GM12873 (cell line): ENCODE results near the gene CUL5.

Experiments
- CTCF ChIP-seq: IDR thresholded peaks from 2 replicates; pipeline ENCODE4 v1.5.1; 2012; ENCODE audit warnings: low read depth, mild to moderate bottlenecking, moderate library complexity, low read length, control low read depth; ENCODE audit not compliant: insufficient read depth; ENCODE audit errors: missing control alignments

Gene CUL5

GRCh38 chr11:108025387-108026080 is 16.8 kb downstream of the CUL5 start:
- TF ChIP-seq CTCF = peak; percentile 50

- no peak for TF ChIP-seq CTCF
These were observed 18.4 kb downstream of the CUL5 start for GRCh38 chr11:108027057-108027456.

- no peak for TF ChIP-seq CTCF
These were observed 24.1 kb downstream of the CUL5 start for GRCh38 chr11:108032800-108033199.

GRCh38 chr11:108034034-108034433 is 25.3 kb downstream of the CUL5 start:
- TF ChIP-seq CTCF = no peak

GRCh38 chr11:108034952-108035351 is 26.3 kb downstream of the CUL5 start:
- TF ChIP-seq CTCF = no peak

GRCh38 chr11:108035690-108036089 is 27.0 kb downstream of the CUL5 start:
- no peak for TF ChIP-seq CTCF

GRCh38 chr11:108037211-108037610 is 28.5 kb downstream of the CUL5 start:
- no peak for TF ChIP-seq CTCF

GRCh38 chr11:108037636-108038035 is 28.9 kb downstream of the CUL5 start:
- no peak for TF ChIP-seq CTCF
